Left ventricle myocardium inferior (tissue), 1 donor: ENCODE measurements around the gene CCDC110. TPM values are rescaled to one million over a fixed set of nuclear protein-coding genes. Genes with fewer than 3 reads are reported as not detected.

ENCODE experiments used
- DNase-seq: peaks from one replicate; pipeline ENCODE4 v3.0.0-alpha.2; 2020
- H3K27ac ChIP-seq: fragments of 200-600 bp; replicated peaks from 2 replicates; pipeline ENCODE4 v1.8.0; 2021
- H3K27me3 ChIP-seq: fragments of 200-600 bp; 2 replicates; pipeline ENCODE4 v1.8.0; 2021; ENCODE audit warnings: low read depth
- H3K36me3 ChIP-seq: fragments of 200-600 bp; 2 replicates; pipeline ENCODE4 v1.8.0; 2021
- H3K4me1 ChIP-seq: fragments of 200-600 bp; 2 replicates; pipeline ENCODE4 v1.8.0; 2021
- H3K4me3 ChIP-seq: fragments of 200-600 bp; 2 replicates; pipeline ENCODE4 v1.8.0; 2021; ENCODE audit warnings: mild to moderate bottlenecking, moderate library complexity
- H3K9me3 ChIP-seq: fragments of 200-600 bp; replicated peaks from 2 replicates; pipeline ENCODE4 v1.8.0; 2021
- CTCF ChIP-seq: fragments of 200-600 bp; IDR thresholded peaks from 2 replicates; pipeline ENCODE4 v1.8.0; 2021; ENCODE audit warnings: antibody characterized with exemption, mild to moderate bottlenecking, borderline replicate concordance
- intact Hi-C: fragments of 100-400 bp; cut with micrococcal nuclease; formaldehyde crosslinking; loops from one replicate; pipeline ENCODE4 v1.11.0; 2022
- total RNA-seq: library from RNA; stranded (reverse); fragmentation: NEBNext Ultra II Directional; extraction: Animal tissue kit (Norgen Biotek cat#: 25700); gene quantifications from one replicate; pipeline ENCODE4 v1.2.1, GENCODE V29; 2021
- donor health status: DM: no; HTN: yes; CAD: no; lungs with severe emphysema.

CCDC110 gene
- total RNA-seq, 1 donor from 2014 or later, result 2.0 TPM

- no peak overlapping the region for H3K4me3 ChIP-seq
- H3K36me3 ChIP-seq, result no peaks in the 10 kb centered on the region
- no peaks in the 10 kb centered on the region for H3K4me1 ChIP-seq
- DNase-seq, result no peak
- H3K9me3 ChIP-seq, result peaks cover 44% of the 10 kb centered on the region
- intact Hi-C loops, result loop anchor here (10.0 kb wide), 1 partner anchor 106 kb away; no protein-coding TSS in a partner anchor
- no peak for TF ChIP-seq CTCF
- no peak overlapping the region for H3K27ac ChIP-seq
- H3K27me3 ChIP-seq, result no peaks in the 10 kb centered on the region
These were observed 17.1 kb upstream of the CCDC110 start for GRCh38 chr4:185488650-185489049.

GRCh38 chr4:185481401-185481800, 9.9 kb upstream of the CCDC110 start:
- intact Hi-C loops, result loop anchor here (10.0 kb wide), 1 partner anchor 113 kb away; no protein-coding TSS in a partner anchor
- Histone ChIP-seq H3K9me3 (peaks cover 9% of the 10 kb centered on the region), H3K4me1 (peaks cover 15% of the 10 kb centered on the region), H3K36me3 (no peaks in the 10 kb centered on the region), H3K27me3 (no peaks in the 10 kb centered on the region), H3K27ac (no peak overlapping the region), H3K4me3 (no peak overlapping the region)
- TF ChIP-seq CTCF, result no peak
- DNase-seq, result no peak

DNA sequence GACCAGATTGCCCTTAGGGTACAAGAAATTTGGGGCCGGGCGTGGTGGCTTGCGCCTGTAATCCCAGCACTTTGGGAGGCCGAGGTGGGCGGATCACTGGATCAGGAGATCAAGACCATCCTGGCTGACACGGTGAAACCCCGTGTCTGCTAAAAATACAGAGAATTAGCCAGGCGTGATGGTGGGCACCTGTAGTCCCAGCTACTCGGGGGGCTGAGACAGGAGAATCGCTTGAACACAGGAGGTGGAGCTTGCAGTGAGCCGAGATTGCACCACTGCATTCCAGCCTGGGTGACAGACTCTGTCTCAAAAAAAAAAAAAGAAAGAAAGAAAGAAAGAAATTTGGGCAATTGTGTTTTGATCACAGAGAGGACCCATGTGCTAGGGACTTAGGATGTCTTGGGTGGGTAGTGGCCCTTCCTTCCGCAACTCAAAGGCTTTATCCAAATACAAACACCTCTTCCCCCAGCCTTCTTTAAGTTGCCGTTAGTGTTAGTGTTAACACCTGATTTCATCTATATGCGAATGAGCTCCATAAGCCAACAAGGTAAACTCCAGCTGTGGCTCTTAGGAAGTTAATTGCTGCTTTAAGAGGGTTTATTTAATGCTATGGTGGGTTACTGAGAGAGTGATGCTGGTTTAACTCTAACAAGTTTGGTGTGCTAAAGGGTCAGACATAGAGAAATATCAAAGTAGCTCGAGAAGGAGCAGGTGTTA, 8.6 kb upstream of the CCDC110 start:
- H3K9me3 ChIP-seq, result peaks cover 4% of the 10 kb centered on the region
- TF ChIP-seq CTCF, result no peak
- no peak overlapping the region for H3K27ac ChIP-seq
- H3K36me3 ChIP-seq, result no peaks in the 10 kb centered on the region
- H3K27me3 ChIP-seq, result no peaks in the 10 kb centered on the region
- H3K4me1 ChIP-seq, result peaks cover 15% of the 10 kb centered on the region
- DNase-seq, result no peak
- no peak overlapping the region for H3K4me3 ChIP-seq
- intact Hi-C loops, result loop anchor here (10.0 kb wide), 1 partner anchor 115 kb away; no protein-coding TSS in a partner anchor

- Histone ChIP-seq H3K27ac (no peak overlapping the region), H3K4me1 (peaks cover 15% of the 10 kb centered on the region), H3K27me3 (no peaks in the 10 kb centered on the region), H3K9me3 (no peaks in the 10 kb centered on the region), H3K36me3 (no peaks in the 10 kb centered on the region), H3K4me3 (no peak overlapping the region)
- intact Hi-C loops, result no loop called here
- no peak for DNase-seq
- no peak for TF ChIP-seq CTCF
These were observed 8.0 kb upstream of the CCDC110 start for GRCh38 chr4:185479507-185479971.

GRCh38 chr4:185473247-185473646, 1.7 kb upstream of the CCDC110 start:
- no peak for TF ChIP-seq CTCF
- Histone ChIP-seq H3K36me3 (no peaks in the 10 kb centered on the region), H3K27me3 (no peaks in the 10 kb centered on the region), H3K4me3 (no peak overlapping the region), H3K9me3 (no peaks in the 10 kb centered on the region), H3K27ac (no peak overlapping the region), H3K4me1 (peaks cover 16% of the 10 kb centered on the region)
- no peak for DNase-seq
- intact Hi-C loops, result no loop called here
